Liver (tissue), 9 donors: ENCODE results near the gene VWA7. TPM values are rescaled to one million over a fixed set of nuclear protein-coding genes. Genes with fewer than 3 reads are reported as not detected.

Experiments used
- DNase-seq: peaks from one replicate; pipeline ENCODE4 v3.0.0-alpha.2; 2017; ENCODE audit warnings: low spot score
- H3K27ac ChIP-seq, 2 donors: one replicate each; pipeline ENCODE4 v1.7.0; 2013; ENCODE audit warnings: inconsistent platforms in 2 of 2, low read length in 2 of 2, control low read depth in 1 of 2, low read depth in 1 of 2, mild to moderate bottlenecking in 1 of 2
- H3K27me3 ChIP-seq, 4 donors: one replicate each; pipeline versions ENCODE4 v1.6.1 to v1.7.0; 2013; ENCODE audit warnings: low read length in 3 of 4, inconsistent platforms in 1 of 4, mild to moderate bottlenecking in 1 of 4, moderate library complexity in 1 of 4; ENCODE audit not compliant: control insufficient read depth in 4 of 4, insufficient read depth in 4 of 4
- H3K36me3 ChIP-seq, 4 donors: one replicate each; pipeline versions ENCODE4 v1.6.1 to v1.7.0; 2013; ENCODE audit warnings: low read length in 3 of 4, mild to moderate bottlenecking in 3 of 4, low read depth in 1 of 4, moderate library complexity in 1 of 4; ENCODE audit not compliant: control insufficient read depth in 4 of 4, insufficient read depth in 3 of 4
- H3K4me1 ChIP-seq, 4 donors: one replicate each; pipeline versions ENCODE4 v1.6.1 to v1.7.0; 2013; ENCODE audit warnings: low read length in 3 of 4, mild to moderate bottlenecking in 3 of 4, moderate library complexity in 1 of 4; ENCODE audit not compliant: control insufficient read depth in 4 of 4, insufficient read depth in 4 of 4
- H3K4me3 ChIP-seq, 3 donors: one replicate each; pipeline versions ENCODE4 v1.6.1 to v1.7.0; 2013; ENCODE audit warnings: low read length in 3 of 3, control low read depth in 1 of 3, low read depth in 1 of 3, mild to moderate bottlenecking in 1 of 3
- H3K9ac ChIP-seq, 2 donors: one replicate each; pipeline ENCODE4 v1.7.0; 2013; ENCODE audit warnings: low read length in 2 of 2, mild to moderate bottlenecking in 2 of 2, moderate library complexity in 2 of 2, control low read depth in 1 of 2, low read depth in 1 of 2
- H3K9me3 ChIP-seq, 4 donors: one replicate each; pipeline versions ENCODE4 v1.6.1 to v1.7.0; 2013; ENCODE audit warnings: low read length in 3 of 4; ENCODE audit not compliant: control insufficient read depth in 4 of 4
- FOXA1 ChIP-seq: IDR thresholded peaks from 2 replicates; pipeline ENCODE4 v1.6.1; 2016; ENCODE audit warnings: antibody characterized with exemption
- FOXA2 ChIP-seq: IDR thresholded peaks from 2 replicates; pipeline ENCODE4 v1.6.1; 2016; ENCODE audit warnings: antibody characterized with exemption
- GABPA ChIP-seq, 2 donors: IDR thresholded peaks in 1 of 2; conservative IDR thresholded peaks in 1 of 2; 2 replicates each; pipeline ENCODE4 v1.6.1; 2016; ENCODE audit warnings: antibody characterized with exemption in 2 of 2, mild to moderate bottlenecking in 1 of 2, moderate library complexity in 1 of 2
- HNF4A ChIP-seq, 2 donors: conservative IDR thresholded peaks; 2 replicates each; pipeline ENCODE4 v1.6.1; 2016; ENCODE audit warnings: antibody characterized with exemption in 2 of 2, mild to moderate bottlenecking in 2 of 2
- HNF4G ChIP-seq: IDR thresholded peaks from 2 replicates; pipeline ENCODE4 v1.6.1; 2016; ENCODE audit warnings: antibody characterized with exemption
- JUND ChIP-seq, 2 donors: IDR thresholded peaks; 2 replicates each; pipeline ENCODE4 v1.6.1; 2016; ENCODE audit warnings: antibody characterized with exemption in 2 of 2
- NR2F2 ChIP-seq: IDR thresholded peaks from 2 replicates; pipeline ENCODE4 v1.6.1; 2016; ENCODE audit warnings: antibody characterized with exemption
- RAD21 ChIP-seq, 2 donors: IDR thresholded peaks; 2 replicates each; pipeline ENCODE4 v1.6.1; 2016; ENCODE audit warnings: antibody characterized with exemption in 2 of 2, mild to moderate bottlenecking in 2 of 2
- RXRA ChIP-seq, 2 donors: IDR thresholded peaks; 2 replicates each; pipeline ENCODE4 v1.6.1; 2017 to 2018; ENCODE audit warnings: antibody characterized with exemption in 2 of 2, mild to moderate bottlenecking in 1 of 2
- SP1 ChIP-seq: IDR thresholded peaks from 2 replicates; pipeline ENCODE4 v1.6.1; 2018; ENCODE audit warnings: antibody characterized with exemption, mild to moderate bottlenecking
- TAF1 ChIP-seq: conservative IDR thresholded peaks from 2 replicates; pipeline ENCODE4 v1.6.1; 2016; ENCODE audit warnings: antibody characterized with exemption, mild to moderate bottlenecking
- YY1 ChIP-seq: IDR thresholded peaks from 2 replicates; pipeline ENCODE4 v1.6.1; 2016; ENCODE audit warnings: antibody characterized with exemption, mild to moderate bottlenecking
- WGBS: extraction: QIAGEN DNeasy Blood & Tissue Kit; methylation state at CpG from one replicate; pipeline ENCODE4 v1.1.7; 2013; 5-methylcytosine and 5-hydroxymethylcytosine counted together
- polyA plus RNA-seq, 2 donors: library from polyadenylated mRNA; stranded (reverse) in 1 of 2; unstranded in 1 of 2; fragments of 200-250 nt in 1 of 2; fragments of >200 nt in 1 of 2; fragmentation: Nextera tagmentation in 1 of 2; extraction: Ambion mirVana in 1 of 2; gene quantifications; one replicate each; pipeline versions ENCODE4 v1.2.1 to v1.2.3, GENCODE V29; 2013 to 2015
- total RNA-seq, 2 donors: library from RNA; depleted of rRNA; stranded (reverse); fragments of >200 nt; gene quantifications; one replicate each; pipeline ENCODE4 v1.2.3, GENCODE V29; 2014
- TF ChIP-seq, protein P1 (sequence below): fragments of 150-350 bp; IDR thresholded peaks from 2 replicates; pipeline ENCODE4 v1.5.1; 2017; ENCODE audit warnings: improper control_type of control experiment, low read depth, low read length; ENCODE audit not compliant: missing input control
- TF ChIP-seq, protein P2 (sequence below): IDR thresholded peaks from 2 replicates; pipeline ENCODE4 v1.6.1; 2016; ENCODE audit warnings: antibody characterized with exemption
- TF ChIP-seq, protein P3 (sequence below): IDR thresholded peaks from 2 replicates; pipeline ENCODE4 v1.6.1; 2016; ENCODE audit warnings: antibody characterized with exemption
- TF ChIP-seq, protein P4 (sequence below): IDR thresholded peaks from 2 replicates; pipeline ENCODE4 v1.6.1; 2016; ENCODE audit warnings: antibody characterized with exemption
- TF ChIP-seq, protein P5 (sequence below): IDR thresholded peaks from 2 replicates; pipeline ENCODE4 v1.6.1; 2016; ENCODE audit warnings: antibody characterized with exemption, mild to moderate bottlenecking
- donor health status: healthy.
- donor health status: healthy.
- donor health status: healthy.
- donor health status: healthy.
- donor health status: healthy.

The VWA7 gene
- total and polyA plus RNA-seq, 4 donors: 0.17 to 2.0 (median 0.92) TPM

DNA sequence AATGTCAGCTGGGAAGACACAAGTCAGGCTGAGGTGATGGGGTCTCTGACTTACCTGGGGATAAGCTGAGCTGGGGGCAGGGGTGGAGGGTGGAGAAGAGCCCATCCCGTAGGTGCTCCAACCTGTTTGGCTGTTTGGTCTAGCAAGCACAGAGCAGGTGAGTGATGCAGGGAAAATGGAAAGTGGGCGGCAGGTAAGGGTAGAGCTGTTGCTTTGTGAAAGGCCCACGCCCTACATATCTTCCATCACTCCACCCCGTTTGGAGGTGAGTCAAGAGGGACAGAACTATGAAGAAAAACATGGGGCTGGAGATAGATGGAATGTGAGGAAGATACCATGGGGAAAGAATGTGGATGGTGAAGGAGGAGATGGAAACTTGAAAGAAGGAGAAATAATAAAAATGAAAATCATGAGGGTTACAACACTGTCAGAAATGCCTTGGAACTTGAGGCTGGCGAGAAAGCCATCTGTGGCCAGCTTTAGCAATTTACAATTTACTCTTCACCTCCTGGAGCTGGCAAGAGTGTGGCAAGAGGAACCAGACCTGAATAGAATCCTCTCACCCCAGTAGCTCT, 56.8 kb downstream of the VWA7 start:
- no peak for DNase-seq
- 91% methylated on average over 5 of the region's 5 CpGs for WGBS
- Histone ChIP-seq H3K4me3 (no peak overlapping the region), H3K27ac (no peak overlapping the region), H3K36me3 (no peaks in the 10 kb centered on the region), H3K27me3 (no peaks in the 10 kb centered on the region), H3K9ac (no peak overlapping the region), H3K4me1 (no peaks in the 10 kb centered on the region), H3K9me3 (no peaks in the 10 kb centered on the region)
- TF ChIP-seq FOXA2 (no peak), HNF4A (conservative IDR thresholded peaks at IDR 0.05) (no peak), HNF4G (no peak), FOXA1 (no peak), JUND (IDR thresholded peaks at IDR 0.05) (no peak), SP1 (no peak), RXRA (IDR thresholded peaks at IDR 0.05) (no peak)
- TF ChIP-seq, protein P1, sequence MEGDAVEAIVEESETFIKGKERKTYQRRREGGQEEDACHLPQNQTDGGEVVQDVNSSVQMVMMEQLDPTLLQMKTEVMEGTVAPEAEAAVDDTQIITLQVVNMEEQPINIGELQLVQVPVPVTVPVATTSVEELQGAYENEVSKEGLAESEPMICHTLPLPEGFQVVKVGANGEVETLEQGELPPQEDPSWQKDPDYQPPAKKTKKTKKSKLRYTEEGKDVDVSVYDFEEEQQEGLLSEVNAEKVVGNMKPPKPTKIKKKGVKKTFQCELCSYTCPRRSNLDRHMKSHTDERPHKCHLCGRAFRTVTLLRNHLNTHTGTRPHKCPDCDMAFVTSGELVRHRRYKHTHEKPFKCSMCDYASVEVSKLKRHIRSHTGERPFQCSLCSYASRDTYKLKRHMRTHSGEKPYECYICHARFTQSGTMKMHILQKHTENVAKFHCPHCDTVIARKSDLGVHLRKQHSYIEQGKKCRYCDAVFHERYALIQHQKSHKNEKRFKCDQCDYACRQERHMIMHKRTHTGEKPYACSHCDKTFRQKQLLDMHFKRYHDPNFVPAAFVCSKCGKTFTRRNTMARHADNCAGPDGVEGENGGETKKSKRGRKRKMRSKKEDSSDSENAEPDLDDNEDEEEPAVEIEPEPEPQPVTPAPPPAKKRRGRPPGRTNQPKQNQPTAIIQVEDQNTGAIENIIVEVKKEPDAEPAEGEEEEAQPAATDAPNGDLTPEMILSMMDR: no peak
- TF ChIP-seq, protein P2, sequence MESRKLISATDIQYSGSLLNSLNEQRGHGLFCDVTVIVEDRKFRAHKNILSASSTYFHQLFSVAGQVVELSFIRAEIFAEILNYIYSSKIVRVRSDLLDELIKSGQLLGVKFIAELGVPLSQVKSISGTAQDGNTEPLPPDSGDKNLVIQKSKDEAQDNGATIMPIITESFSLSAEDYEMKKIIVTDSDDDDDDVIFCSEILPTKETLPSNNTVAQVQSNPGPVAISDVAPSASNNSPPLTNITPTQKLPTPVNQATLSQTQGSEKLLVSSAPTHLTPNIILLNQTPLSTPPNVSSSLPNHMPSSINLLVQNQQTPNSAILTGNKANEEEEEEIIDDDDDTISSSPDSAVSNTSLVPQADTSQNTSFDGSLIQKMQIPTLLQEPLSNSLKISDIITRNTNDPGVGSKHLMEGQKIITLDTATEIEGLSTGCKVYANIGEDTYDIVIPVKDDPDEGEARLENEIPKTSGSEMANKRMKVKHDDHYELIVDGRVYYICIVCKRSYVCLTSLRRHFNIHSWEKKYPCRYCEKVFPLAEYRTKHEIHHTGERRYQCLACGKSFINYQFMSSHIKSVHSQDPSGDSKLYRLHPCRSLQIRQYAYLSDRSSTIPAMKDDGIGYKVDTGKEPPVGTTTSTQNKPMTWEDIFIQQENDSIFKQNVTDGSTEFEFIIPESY: no peak
- TF ChIP-seq, protein P3, sequence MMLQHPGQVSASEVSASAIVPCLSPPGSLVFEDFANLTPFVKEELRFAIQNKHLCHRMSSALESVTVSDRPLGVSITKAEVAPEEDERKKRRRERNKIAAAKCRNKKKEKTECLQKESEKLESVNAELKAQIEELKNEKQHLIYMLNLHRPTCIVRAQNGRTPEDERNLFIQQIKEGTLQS: no peak
- TF ChIP-seq, protein P4, sequence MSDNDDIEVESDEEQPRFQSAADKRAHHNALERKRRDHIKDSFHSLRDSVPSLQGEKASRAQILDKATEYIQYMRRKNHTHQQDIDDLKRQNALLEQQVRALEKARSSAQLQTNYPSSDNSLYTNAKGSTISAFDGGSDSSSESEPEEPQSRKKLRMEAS: no peak

DNA sequence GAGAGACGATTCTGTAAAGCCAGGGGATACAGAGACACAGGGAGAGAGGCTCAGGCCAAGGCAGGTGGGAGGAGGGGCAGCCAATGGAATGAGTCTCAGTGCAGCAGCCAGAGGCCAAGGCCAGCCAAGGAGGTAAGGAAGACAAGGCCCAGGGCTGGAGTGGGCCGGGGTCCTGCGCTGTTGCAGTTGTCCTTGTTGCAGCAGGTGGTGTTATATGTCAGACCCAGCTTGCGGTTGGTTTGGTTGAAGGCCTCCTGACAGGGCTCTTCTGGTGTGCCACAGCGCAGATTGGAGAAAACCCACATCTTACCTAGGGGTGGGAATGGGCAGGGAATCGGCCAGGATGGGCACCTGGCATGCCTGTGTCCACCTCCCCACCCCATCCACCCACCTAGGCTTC, 58.1 kb downstream of the VWA7 start:
- no peak overlapping the region for H3K27ac ChIP-seq
- no peaks in the 10 kb centered on the region for H3K4me1 ChIP-seq
- no peak overlapping the region for H3K9ac ChIP-seq
- TF ChIP-seq, protein P5, sequence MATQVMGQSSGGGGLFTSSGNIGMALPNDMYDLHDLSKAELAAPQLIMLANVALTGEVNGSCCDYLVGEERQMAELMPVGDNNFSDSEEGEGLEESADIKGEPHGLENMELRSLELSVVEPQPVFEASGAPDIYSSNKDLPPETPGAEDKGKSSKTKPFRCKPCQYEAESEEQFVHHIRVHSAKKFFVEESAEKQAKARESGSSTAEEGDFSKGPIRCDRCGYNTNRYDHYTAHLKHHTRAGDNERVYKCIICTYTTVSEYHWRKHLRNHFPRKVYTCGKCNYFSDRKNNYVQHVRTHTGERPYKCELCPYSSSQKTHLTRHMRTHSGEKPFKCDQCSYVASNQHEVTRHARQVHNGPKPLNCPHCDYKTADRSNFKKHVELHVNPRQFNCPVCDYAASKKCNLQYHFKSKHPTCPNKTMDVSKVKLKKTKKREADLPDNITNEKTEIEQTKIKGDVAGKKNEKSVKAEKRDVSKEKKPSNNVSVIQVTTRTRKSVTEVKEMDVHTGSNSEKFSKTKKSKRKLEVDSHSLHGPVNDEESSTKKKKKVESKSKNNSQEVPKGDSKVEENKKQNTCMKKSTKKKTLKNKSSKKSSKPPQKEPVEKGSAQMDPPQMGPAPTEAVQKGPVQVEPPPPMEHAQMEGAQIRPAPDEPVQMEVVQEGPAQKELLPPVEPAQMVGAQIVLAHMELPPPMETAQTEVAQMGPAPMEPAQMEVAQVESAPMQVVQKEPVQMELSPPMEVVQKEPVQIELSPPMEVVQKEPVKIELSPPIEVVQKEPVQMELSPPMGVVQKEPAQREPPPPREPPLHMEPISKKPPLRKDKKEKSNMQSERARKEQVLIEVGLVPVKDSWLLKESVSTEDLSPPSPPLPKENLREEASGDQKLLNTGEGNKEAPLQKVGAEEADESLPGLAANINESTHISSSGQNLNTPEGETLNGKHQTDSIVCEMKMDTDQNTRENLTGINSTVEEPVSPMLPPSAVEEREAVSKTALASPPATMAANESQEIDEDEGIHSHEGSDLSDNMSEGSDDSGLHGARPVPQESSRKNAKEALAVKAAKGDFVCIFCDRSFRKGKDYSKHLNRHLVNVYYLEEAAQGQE: no peak
- TF ChIP-seq RXRA (IDR thresholded peaks at IDR 0.05) (no peak), RAD21 (IDR thresholded peaks at IDR 0.05) (no peak), FOXA2 (no peak), NR2F2 (no peak), TAF1 (no peak), SP1 (no peak), GABPA (IDR thresholded peaks at IDR 0.05 in 1 of 2, conservative IDR thresholded peaks at IDR 0.05 in 1 of 2) (no peak), JUND (IDR thresholded peaks at IDR 0.05) (no peak), YY1 (no peak), HNF4G (no peak)
- TF ChIP-seq, protein P4: no peak
- TF ChIP-seq, protein P2: no peak
- TF ChIP-seq, protein P1: no peak
- H3K36me3 ChIP-seq: no peaks in the 10 kb centered on the region
- H3K9me3 ChIP-seq: no peaks in the 10 kb centered on the region
- H3K27me3 ChIP-seq: no peaks in the 10 kb centered on the region
- DNase-seq: no peak
- 87% methylated on average over 6 of the region's 6 CpGs for WGBS
- H3K4me3 ChIP-seq: no peak overlapping the region
